A673 (cell line): ENCODE results near the gene CEP83.

Experiments
- CTCF ChIP-seq: fragments of 300-800, 200-600 bp; sonication (generic); conservative IDR thresholded peaks from 2 replicates; pipeline ENCODE4 v1.5.1; 2017; ENCODE audit warnings: low read depth, mild to moderate bottlenecking, antibody characterized with exemption, low read length, moderate library complexity, mixed read lengths
- EZH2 ChIP-seq: fragments of 200-600 bp; sonication (generic); IDR thresholded peaks from 2 replicates; pipeline ENCODE4 v1.6.1; 2017; ENCODE audit warnings: borderline replicate concordance, low read depth, mild to moderate bottlenecking, mixed read lengths, antibody characterized with exemption, low read length; ENCODE audit not compliant: poor library complexity, severe bottlenecking

GRCh38 chr12:94481734-94482133 is 22.1 kb upstream of the CEP83 start:
- no peak for TF ChIP-seq CTCF
- no peak for TF ChIP-seq EZH2
